Stimulated activated CD8-positive, alpha-beta memory T cell treated with anti-CD3 and anti-CD28 coated beads, Interleukin-15, amount 100 ng/mL, for 48 hours (primary cell): Measurements from ENCODE around the gene CACNA1A.
"Not testable (repeated sequence)": the region's sequence is repeated elsewhere in the genome, so short reads cannot be mapped to it uniquely, and the experiment has no call there.

Source experiments
- DNase-seq, 2 donors: peaks; one replicate each; pipeline ENCODE4 v3.0.0-alpha.2; 2020; ENCODE audit warnings: low read depth in 2 of 2

The CACNA1A gene

GRCh38 chr19:13366529-13367143 lies 139.6 kb downstream of the CACNA1A start:
- no peak for DNase-seq

DNA sequence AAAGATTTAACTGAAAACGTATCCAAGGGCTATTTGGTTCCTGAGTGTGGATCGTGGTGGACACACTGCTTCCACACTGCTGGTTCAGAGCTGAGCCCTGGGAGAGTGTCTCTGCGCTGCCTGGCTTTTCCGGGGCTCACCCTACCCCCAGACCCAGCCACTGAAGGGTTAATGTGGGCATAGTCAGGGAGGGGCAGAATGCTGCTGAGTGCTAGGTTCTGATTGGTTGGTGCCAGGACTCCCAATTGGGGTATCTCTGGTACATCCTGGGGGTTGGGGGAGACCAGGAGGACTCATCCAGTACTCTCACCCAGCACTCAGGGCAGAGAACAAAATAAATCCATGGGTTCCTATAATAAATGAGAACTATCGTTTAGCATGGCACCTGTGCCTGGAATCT lies 142.3 kb downstream of the CACNA1A start:
- no peak for DNase-seq

DNA sequence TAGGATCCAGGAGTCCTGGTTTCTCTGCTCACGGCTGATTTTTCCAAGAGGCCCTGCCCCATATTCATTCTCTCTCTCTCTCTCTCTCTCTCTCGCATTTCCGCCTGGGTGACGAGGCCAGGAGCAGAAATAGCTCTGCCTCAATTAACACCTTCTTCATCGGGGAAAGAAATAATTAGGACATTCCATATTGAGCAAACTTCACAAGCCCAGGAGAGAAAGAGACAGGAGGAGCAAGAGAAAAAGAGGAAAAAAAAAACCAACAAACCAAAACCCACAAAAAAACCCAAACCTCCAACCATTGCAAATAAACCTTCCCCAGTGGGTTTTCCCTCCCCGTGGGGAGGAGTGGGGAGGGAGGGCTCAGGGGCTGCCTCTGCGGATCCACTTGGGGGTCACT lies 143.0 kb downstream of the CACNA1A start:
- DNase-seq = no peak

GRCh38 chr19:13362668-13363067 lies 143.6 kb downstream of the CACNA1A start:
- no peak for DNase-seq

GRCh38 chr19:13361726-13362125 lies 144.6 kb downstream of the CACNA1A start:
- DNase-seq = not testable (repeated sequence)

DNA sequence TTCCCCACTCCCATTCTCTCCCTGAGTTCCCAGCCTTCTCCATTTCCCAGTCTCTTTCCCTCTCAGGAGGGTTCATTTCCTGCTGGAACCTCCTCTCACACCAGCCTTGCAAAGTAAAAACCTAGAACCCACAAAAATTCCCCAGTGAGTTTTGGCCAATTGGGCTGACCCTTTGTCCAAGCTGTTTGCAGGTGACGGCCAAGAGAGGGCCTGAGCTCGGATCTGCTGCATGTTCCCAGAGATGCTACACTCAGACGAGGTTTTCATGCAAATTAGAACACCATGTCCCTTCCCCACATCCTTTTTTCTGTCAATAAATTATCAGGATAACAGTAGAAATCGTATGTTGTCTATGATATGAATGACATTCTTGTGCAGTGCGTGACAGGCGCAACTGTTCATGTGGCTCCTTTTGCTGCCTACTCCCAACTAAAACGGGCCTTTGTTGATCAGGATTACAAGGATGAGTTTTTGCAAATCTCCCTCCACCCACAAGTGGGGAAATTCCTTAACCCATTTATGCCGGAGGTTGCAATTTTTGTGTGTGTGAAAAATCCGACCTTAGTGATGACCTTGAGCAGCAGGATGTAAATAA lies 149.5 kb downstream of the CACNA1A start:
- DNase-seq = no peak

DNA sequence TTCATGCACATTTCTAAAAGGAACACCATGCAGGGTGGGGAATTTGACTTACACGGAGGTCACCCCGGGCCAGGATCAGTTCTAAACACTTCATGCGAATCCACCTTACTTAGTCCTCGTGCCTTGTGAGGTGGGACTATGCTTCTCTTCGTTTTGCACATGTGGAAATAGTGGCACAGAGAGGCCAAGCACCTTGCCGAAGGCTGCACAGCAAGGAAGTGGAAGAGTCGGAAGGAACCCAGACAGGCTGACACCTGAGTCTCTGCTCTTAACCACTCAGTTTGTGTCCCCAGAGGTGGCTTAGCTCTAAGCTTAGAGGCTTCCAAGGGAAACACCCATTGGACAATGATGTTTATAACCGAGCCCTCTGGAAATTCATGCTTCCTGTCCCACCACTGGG lies 150.1 kb downstream of the CACNA1A start:
- DNase-seq = no peak

DNA sequence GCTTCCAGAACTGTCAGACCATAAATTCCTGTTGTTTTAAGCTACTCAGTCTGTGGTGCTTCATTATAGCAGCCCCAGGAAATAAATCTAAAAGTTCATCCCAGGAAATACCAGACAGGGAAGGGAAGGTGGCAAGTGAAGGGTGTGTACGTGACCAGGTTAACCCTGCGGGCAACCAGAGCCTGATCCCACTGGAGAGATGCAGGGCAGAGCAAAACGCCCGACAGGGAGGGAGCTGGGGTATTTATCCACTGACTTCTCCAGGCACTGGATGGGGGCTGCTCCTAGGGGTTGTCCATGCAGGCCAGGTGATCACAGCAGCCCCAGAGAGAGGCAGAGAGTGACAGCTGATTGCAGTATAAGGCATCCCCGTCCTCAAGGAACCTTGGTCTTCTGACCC lies 150.9 kb downstream of the CACNA1A start:
- DNase-seq = no peak

DNA sequence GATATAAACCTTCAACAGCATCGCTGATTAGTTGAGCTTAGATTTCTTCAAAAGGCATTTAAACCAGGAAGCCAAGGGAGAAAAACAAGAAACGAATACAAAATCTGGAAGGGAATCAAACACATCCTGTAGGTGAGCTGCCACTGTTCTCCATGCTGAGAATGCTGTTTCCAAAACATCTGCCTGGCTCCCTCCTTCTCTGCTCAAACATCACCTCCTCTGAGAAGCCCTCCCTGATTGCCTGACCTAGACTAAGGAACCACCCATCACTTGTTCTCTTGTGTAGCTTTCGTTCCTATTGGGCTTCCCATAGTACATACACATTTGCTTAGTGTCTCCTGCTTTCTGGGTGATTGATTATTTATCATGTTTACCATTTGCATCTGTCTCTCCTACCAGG lies 152.7 kb downstream of the CACNA1A start:
- no peak for DNase-seq

GRCh38 chr19:13350759-13351158 lies 155.5 kb downstream of the CACNA1A start:
- DNase-seq = no peak

- DNase-seq = no peak
These were observed 156.2 kb downstream of the CACNA1A start for GRCh38 chr19:13350072-13350471.

DNA sequence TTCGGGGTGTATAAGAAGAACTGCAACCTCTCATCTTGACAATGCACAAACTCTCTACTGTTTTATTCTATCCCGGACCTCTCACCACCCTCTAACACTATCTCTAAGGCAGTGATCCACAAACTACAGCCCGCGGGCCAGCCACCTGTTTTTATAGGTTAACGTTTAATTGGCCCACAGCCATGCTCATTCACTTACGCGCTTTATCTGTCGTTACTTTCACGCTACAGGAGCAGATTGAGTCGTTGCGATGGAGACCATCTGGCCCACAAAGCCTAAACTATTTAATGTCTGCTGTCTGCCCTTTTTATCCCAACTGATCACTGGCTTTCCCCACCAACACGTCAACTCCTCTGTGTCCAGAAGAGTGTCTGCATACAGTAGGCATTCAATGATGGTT lies 158.9 kb downstream of the CACNA1A start:
- DNase-seq = no peak

DNA sequence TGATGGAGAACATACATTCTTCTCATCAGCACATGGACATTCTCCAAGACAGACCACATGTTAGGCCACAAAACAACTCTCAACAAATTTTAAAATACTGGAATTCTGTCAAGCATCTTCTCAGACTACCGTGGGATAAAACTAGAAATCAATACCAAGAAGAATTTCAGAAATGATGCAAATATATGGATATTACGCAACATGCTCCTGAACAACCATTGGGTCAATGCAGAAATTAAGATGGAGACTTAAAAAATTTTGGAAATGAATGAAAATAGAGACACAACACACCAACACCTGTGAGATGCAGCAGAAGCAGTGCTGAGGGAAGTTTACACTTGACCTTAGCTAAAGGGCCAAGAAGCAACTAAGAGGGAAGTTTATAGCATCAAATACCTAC lies 162.8 kb downstream of the CACNA1A start:
- no peak for DNase-seq

DNA sequence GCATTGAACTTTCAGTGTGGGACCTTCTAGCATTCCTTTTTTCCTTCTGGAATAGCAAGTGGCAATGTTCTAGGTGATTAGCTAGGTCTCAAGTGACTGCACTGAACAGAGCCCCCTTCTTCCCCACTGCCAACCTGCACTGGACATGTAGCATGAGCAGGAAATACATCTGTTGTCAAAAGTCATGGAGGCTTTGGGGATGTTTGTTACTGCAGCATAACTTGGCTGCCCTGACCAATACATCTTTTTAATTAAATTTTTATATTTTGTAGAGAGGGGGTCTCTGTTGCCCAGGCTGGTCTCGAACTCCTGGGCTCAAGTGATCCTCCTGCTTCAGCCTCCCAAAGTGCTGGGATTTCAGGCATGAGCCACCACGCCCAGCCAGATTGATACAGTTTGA lies 163.6 kb downstream of the CACNA1A start:
- DNase-seq = no peak

DNA sequence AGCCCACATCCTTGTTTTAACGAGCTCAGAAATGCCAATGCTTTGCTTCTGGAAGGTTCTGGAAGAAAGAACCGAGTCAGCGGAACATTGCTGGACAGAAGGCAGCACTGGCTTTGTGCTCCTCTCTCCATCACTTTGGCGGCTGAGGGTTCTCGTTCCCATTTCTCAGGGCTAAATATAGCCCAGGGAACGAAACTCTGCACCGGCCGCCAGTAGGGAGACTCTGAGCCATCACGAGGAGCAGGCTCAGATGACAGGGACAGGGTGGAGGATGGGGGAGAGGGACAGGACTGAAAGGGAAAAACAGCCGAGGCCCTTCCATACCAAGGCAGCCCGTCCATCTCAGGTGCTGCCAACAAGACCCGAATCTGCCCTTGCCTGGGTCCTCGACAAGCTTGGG lies 166.4 kb downstream of the CACNA1A start:
- DNase-seq = no peak

GRCh38 chr19:13337181-13337580 lies 169.1 kb downstream of the CACNA1A start:
- no peak for DNase-seq

DNA sequence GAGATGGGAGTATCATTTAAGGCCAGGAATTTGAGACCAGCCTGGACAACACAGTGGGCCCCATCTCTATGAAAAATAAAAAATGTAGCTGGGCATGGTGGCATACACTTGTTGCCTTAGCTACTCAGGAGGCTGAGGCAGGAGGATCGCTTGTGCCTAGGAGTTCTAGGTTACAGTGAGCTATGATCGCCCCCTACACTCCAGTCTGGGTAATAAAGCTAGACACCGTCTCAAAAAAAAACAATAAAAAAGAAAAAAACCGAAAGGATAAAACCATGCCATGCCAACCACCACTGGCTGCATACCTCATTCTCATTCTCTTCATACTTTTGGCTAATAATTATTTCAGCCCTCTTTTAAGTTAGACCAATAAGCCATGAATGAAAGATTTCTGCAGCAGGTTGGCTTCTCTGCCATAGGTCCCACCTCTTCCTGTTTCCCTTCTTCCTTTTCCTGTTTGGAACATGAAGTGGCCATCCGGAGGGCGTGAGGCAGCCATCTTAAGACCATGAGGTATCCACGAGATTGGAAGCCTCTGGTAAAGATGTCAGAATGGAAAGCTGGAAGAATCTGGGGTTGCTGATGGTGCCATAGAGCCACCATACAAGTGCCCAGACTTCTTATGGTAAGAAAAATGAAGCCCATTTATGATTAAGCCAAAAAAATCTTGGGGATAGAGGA lies 171.3 kb downstream of the CACNA1A start:
- no peak for DNase-seq

DNA sequence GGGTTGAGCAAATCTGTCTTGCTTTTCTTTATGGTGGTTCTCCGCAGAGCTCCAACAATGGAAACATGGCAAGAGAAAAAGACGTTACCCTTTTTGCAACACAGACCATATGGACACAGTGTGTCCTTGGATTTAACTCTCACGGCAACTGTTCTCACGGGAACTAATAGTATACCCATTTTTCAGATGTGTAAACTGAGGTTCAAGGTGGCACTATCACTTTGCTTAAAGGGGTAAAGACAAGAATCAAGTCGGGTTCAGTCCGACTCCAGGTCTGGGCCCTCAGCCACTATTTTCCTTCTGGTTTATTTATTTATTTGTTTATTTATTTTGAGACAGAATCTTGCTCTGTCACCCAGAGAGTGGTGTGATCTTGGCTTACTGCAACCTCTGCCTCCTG lies 176.0 kb downstream of the CACNA1A start:
- DNase-seq = no peak

- no peak for DNase-seq
These were observed 176.5 kb downstream of the CACNA1A start for GRCh38 chr19:13329766-13330165.

GRCh38 chr19:13328241-13328640 lies 178.0 kb downstream of the CACNA1A start:
- no peak for DNase-seq

- DNase-seq = no peak
These were observed 186.8 kb downstream of the CACNA1A start for GRCh38 chr19:13319526-13319925.

DNA sequence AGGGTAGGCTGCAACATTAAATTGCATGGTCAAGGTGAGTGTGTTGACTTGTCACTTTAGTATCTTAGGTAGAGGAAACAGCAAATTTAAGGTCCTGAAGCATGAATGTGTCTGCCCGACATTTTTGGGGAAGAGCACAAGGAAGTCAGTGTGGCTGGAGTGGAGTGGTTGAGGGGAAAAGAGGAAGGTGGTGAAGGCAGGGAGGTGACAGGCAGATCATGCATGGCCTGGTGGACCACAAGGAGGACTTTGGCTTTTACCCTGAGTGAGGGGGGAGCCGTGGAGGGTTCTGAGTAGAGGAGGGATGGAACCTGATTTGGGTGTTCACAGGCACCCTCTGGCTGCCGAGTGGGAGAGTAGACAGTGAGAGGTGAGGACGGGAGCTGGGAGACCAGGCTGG lies 188.1 kb downstream of the CACNA1A start:
- no peak for DNase-seq

GRCh38 chr19:13315495-13315894 lies 190.8 kb downstream of the CACNA1A start:
- no peak for DNase-seq
